ENCODE data around the gene MFSD11.
"Not testable (repeated sequence)": the region's sequence is repeated elsewhere in the genome, so short reads cannot be mapped to it uniquely, and the experiment has no call there.

The MFSD11 gene

GRCh38 chr17:76805319-76805718 is 67.4 kb downstream of the MFSD11 start:
- no peak for DNase-seq

DNA sequence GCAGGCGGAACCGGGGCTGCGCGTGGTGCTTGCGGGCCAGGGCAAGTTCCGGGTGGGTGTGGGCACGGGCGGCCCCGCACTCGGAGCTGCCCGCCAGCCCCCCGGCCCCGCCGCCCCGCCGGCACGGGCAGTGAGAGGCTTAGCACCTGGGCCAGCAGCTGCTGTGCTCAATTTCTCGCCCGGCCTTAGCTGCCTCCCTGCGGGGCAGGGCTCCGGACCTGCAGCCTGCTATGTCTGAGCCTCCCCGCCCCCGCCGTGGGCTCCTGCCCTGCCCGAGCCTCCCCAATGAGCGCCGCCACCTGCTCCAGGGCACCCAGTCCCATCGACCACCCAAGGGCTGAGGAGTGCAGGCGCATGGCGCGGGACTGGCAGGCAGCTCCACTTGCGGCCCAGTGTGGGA is 68.2 kb downstream of the MFSD11 start:
- not testable (repeated sequence) for DNase-seq

- not testable (repeated sequence) for DNase-seq
These were observed 68.8 kb downstream of the MFSD11 start for GRCh38 chr17:76806767-76807166.

DNA sequence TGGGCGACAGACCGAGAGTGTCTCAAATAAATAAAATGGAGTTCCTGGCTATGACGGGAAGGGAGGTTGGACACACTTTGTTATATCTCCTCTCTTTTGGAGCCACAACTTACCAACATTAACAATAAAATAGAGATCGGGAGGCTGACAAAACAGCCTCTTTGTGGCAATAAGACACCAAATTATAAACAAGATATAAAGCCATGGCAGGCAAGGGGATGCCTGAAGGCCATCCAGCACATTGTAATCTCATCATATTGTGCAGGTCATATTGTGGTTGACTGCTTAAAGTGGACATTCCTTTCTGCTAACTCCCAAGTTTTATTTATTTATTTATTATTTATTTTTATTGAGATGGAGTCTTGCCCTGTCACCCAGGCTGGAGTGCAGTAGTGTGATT is 70.4 kb downstream of the MFSD11 start:
- no peak for DNase-seq

GRCh38 chr17:76810956-76811355 is 73.0 kb downstream of the MFSD11 start:
- DNase-seq, result no peak

GRCh38 chr17:76811834-76812233 is 73.9 kb downstream of the MFSD11 start:
- no peak for DNase-seq

GRCh38 chr17:76812263-76812662 is 74.3 kb downstream of the MFSD11 start:
- no peak for DNase-seq

- DNase-seq, result no peak
These were observed 75.0 kb downstream of the MFSD11 start for GRCh38 chr17:76812968-76813367.

DNA sequence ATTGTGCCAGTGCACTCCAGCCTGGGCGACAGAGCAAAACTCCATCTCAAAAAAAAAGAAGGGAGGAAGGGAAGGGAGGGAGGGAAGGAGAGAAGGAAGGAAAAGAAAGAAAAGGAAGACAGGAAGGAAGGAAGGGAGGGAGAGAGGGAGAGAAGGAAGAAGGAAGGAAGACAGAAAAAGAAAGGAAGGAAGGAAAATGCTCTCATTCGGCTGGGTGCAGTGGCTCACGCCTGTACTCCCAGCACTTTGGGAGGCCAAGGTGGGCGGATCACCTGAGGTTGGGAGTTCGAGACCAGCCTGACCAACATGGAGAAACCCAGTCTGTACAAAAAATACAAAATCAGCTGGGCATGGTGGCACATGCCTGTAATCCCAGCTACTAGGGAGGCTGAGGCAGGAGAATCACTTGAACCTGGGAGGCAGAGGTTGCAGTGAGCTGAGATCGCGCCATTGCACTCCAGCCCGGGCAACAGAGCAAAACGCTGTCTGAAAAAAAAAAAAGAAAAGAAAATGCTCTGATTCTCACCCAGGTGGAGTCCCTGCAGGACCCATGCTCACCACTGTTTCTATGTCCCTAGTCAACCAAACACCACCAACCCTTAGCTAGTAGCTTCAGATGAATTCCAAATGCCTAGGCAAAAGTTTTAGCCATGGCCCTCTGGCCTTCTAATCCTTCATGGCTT is 78.1 kb downstream of the MFSD11 start:
- not testable (repeated sequence) for DNase-seq

DNA sequence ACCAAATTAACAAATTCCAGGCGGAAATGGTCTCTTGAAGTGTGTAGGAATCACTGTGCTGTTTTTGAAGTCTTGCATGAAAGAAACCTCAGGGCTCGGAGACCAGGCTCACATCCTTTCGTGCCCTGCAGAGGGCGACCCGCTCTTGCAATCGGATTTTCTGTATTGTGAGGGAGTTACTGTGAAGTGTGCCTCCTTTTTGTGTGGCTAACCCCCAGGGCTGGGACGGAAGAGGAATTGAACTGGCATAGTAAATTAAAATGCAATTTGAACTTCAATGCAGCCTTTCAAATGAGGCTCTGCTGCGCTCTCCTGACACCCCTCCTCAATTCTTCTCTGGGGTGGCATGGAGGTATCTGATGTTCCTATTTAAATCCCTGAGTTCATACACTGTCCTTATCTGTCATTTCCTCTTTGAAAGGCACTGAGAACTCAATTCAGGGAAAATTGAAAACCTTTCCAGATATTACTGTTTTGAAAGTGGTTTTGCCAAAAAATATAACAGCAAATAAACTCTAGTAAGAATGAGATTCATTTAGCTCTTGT is 78.7 kb downstream of the MFSD11 start:
- peak; percentile 60 for DNase-seq

DNA sequence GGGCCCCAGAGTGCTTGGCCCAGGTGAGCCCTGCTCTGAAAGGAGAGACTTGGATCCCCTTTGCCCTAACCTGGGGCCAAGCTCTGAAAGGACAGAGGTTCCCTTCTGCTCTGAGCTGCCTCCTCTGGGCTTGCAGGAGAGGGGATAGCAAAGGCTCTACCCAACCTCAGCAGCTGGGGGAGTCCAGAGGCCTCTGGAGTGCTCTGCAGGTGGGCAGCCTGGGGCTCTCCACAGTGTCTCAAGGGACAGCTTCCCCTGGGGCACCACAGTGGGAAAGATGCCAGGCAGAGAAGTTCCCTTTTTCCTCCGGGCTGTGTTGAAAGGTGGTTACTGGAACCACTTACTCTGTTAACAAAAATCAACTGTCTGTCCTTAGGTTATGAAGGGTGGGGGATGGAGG is 82.1 kb downstream of the MFSD11 start:
- no peak for DNase-seq

- no peak for DNase-seq
These were observed 82.6 kb downstream of the MFSD11 start for GRCh38 chr17:76820561-76820960.

DNA sequence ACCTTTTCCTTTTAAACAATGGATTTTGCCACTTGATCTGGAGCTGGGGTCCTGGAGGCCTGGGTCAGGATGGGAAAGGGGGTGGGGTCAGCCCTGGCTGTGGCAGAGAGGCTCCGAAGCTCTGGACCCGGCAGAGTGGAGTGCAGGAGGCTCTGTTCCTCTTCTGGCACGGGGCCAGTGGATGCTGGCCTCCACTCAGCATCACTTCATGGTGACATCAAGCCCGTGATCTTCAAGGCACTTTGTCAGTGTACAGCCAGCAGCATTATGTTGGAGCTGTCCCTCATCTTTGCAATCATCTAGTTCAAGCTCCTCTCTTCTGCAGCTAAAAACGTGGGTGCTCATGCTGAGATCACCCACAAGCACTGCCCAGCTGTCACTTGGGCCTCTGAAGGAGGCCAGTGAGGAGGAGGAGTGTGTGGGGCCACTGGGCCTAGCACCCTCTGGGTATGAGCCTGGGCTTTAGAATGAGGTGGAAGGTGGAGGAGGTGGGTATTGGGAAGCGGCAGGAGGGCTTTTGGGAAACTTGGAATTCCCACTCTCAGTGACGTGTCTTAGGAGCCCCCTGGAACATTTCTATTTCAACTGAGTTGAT is 84.4 kb downstream of the MFSD11 start:
- DNase-seq, result no peak

DNA sequence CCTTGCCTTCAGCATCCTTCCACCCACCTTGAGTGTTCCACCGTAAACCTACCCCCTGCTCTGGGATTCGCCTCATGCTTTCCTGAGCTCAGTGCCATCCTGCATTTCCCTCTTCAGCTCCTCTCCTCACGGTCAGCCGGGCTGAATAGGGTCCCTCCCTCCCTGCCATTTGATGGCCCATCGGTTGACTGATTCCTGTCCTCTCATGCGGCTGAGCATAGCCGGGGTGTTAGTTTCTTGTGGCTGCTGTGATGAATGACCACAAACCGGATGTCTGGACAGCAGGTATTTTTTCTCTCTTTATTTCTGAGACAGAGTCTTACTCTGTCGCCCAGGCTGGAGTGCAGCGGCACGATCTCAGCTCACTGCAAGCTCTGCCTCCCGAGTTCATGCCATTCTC is 86.2 kb downstream of the MFSD11 start:
- no peak for DNase-seq

DNA sequence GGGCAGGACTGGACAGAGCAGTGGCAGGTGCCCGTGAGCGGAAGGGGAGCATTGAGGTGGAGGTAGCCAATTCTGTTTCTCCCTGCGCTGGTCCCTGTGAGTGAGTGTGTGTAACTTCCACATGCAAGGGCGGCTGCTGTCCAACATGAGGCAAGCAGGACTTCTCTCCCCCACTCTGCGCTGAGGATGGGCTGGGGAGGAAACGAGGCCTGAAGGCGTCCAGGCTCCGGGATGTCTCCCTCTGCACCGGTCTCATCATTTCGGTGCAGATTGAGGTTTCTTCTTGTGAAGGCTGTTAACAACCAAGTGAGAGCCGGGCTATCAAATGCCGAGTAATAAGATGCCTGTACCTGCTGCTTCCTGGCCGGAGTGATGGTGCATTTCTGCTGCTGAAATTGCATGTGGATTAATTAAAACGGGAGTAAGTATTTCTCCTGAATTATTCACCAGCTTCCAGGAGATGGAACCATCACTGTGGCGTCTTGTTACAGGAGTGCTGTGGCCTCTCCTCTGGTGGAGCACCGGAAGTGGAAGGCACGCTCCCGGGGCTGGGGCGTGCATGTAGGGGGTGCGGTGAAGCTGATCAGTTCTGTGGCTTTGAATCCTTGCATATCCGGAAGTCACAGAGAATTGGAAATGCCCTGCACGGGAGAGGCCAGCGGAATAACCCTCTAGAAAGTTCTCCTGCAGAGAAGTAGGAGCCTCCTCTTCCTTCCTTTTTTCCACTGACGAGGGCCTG is 88.6 kb downstream of the MFSD11 start:
- no peak for DNase-seq

DNA sequence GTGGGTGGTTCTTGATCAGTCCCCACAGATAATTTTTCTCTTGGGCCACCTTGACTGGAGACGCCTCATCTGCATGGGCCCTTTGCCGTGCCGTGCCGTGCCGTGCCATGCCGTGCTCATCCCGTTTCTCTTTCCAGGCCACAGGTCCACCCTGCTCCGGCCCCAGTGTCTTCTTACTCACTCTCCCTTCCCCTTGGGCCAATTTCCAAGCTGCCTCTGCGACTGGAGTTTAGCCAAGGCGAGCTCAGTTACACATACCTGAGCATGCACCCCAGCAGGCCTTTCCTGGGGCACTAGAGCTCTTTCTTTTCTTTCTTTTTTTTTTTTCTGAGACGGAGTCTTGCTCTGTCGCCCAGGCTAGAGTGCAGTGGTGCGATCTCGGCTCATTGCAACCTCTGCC is 89.8 kb downstream of the MFSD11 start:
- no peak for DNase-seq

Measured in activated naive CD4-positive, alpha-beta T cell treated with anti-CD3 and anti-CD28 coated beads, Interleukin-2, amount 50 U/mL, for 16 hours (primary cell).